ENCODE data around the gene GRK3. TPM values are rescaled to one million over a fixed set of nuclear protein-coding genes. Genes with fewer than 3 reads are reported as not detected.

Gene GRK3
- total RNA-seq, 1 experiment from 2014 or later, result 14.6 TPM

DNA sequence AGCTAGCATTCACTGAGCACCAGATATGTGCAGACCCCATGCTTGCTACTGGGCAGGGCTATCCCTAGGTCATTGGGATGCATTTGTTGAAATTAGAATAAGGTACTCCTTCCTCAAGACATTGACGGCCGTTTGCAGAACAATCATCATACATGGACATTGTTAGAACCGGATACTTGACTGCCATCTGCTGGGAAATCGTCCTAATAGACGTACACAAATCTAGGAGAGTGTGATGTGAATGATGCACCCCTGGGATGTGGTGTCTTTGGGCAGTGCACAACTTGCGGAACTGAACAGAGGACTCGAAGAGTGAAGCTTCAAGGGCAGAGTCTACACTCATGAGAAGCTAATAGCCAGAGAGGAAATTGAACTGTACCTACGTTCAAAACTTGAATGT, 213.4 kb downstream of the GRK3 start:
- Histone ChIP-seq H3K4me3 (replicated peaks in 1 of 2; ENCODE audit: low read depth in 1 of 2, low read length in 2 of 2) (no peak overlapping the region), H4K20me1 (ENCODE audit: insufficient read depth) (no peaks in the 10 kb centered on the region), H3K9me3 (ENCODE audit: control insufficient read depth in 1 of 2, insufficient read depth in 1 of 2, low read depth in 1 of 2, low read length in 2 of 2) (no peaks in the 10 kb centered on the region), H3K36me3 (ENCODE audit: control insufficient read depth in 1 of 2, insufficient read depth in 2 of 2, low read length in 2 of 2) (no peaks in the 10 kb centered on the region), H3K4me2 (ENCODE audit: low read length) (no peak overlapping the region), H3K9ac (ENCODE audit: low read length) (no peak overlapping the region), H3K27me3 (ENCODE audit: insufficient read depth, low read length) (no peaks in the 10 kb centered on the region), H3K9me2 (ENCODE audit: insufficient read depth) (no peaks in the 10 kb centered on the region), H3K4me1 (ENCODE audit: control insufficient read depth in 1 of 2, insufficient read depth in 2 of 2, low read length in 2 of 2) (no peaks in the 10 kb centered on the region), H2AFZ (ENCODE audit: low read depth, low read length, poor library complexity, severe bottlenecking) (no peak overlapping the region), H3K79me2 (ENCODE audit: insufficient read depth, low read length) (no peaks in the 10 kb centered on the region), H3K27ac (ENCODE audit: low read depth, low read length) (no peak overlapping the region)
- no TSS peak for BruUV-seq (replicated peaks)
- ATAC-seq (peak; percentile 88), DNase-seq (ENCODE audit: low read depth, low spot score) (peak; percentile 44)
- ChIA-PET RAD21 (ENCODE audit: low non-redundant PET in 1 of 2, low total read pairs in 2 of 2, uncharacterized antibody in 2 of 2, unreplicated experiment in 2 of 2) (interaction anchor here in 1 of 2 experiments (0.7 kb wide), 1 partner anchor 398 kb away, joined by 3 read pairs; no protein-coding TSS in a partner anchor), POLR2A (no interaction called here), CTCF (interaction anchor here (0.7 to 2.2 kb wide), 3 partner anchors 17 to 553 kb away, joined by 3 to 14 read pairs (median 3); no protein-coding TSS in a partner anchor)
- TF ChIP-seq CTCF (IDR thresholded peaks at IDR 0.05 in 2 of 3, conservative IDR thresholded peaks at IDR 0.05 in 1 of 3; ENCODE audit: borderline replicate concordance in 1 of 3, insufficient read depth in 1 of 3, low read depth in 2 of 3, low read length in 2 of 3), result peak; percentile 32 to 62 (median 53); a peak in 5 of 6 replicates
- TF ChIP-seq RAD21 (IDR thresholded peaks at IDR 0.05; ENCODE audit: low read depth), result peak; percentile 47; the same call in 1 of the 2 replicates
- TF ChIP-seq JUND (IDR thresholded peaks at IDR 0.05), result no peak
- intact Hi-C loops (cut with micrococcal nuclease), result loop anchor here (5.0 kb wide), 1 partner anchor 541 kb away; no protein-coding TSS in a partner anchor

Other genes with a start within 250 kb of the GRK3 start
- gene MYO18B, start 177.5 kb downstream of the GRK3 start, total RNA-seq (2021; ENCODE audit: unreplicated experiment), result 0.05 TPM